H4 (cell line): ENCODE data around the gene POLDIP3. TPM values are rescaled to one million over a fixed set of nuclear protein-coding genes. Genes with fewer than 3 reads are reported as not detected.

Source experiments
- DNase-seq: peaks from one replicate; pipeline ENCODE4 v3.0.0-alpha.2; 2015; ENCODE audit warnings: low spot score
- total RNA-seq: library from RNA; depleted of rRNA; stranded (reverse); fragments of >200 nt; shearing (Covaris generic); gene quantifications from 2 replicates; pipeline ENCODE4 v1.2.3, GENCODE V29; 2014; rRNA removed

The POLDIP3 gene
- 20.2 and 27.8 TPM in 2 replicates for total RNA-seq

GRCh38 chr22:42614312-42615091 lies at the start of gene POLDIP3:
Gene POLDIP3, minus strand, starts transcription at chr22:42614883. Its CDS starts 26 bp downstream, at chr22:42614857.
- peak; percentile 96 for DNase-seq

DNA sequence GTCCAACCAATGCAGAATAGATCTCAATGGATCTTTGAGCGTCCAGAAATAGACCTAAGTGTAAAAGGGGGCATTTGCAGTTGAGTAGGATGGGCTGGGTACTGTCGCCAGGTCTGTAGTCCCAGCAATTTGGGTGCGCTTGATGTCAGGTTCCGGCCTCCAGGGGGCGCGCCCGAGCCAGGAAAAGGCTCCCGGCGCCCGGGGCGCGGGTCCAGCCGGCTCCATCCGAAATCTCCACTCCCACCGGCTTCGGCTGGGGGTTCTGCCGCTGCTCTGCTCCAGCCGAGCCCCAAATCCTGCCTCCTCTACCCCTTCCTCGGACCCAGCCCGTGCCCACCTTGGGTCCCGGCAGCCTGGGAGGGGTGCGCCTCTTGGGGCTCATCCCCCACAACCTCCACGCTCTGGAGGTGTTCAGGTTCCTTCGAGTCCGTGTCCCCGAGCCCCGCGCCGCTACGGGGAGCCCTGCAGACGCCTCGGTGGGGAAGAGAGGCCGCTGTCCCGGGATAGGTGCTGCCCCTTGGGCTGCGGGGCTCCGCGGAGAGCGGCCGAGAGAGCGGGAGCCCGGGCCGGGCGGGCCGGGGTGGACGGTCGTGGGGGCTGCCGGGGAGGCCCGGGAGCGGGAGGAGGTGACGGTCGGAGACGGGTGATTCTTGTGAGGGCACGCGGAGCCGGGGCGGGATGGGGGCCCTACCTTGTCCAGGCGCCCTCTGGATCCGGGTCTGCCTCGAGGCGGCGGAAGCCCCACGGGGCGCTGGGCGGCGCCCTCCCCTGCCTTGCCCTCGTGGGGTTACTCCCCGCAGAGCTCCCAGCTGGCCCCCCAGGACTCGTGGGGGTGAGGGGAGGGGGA lies 47.5 kb upstream of the POLDIP3 start:
- DNase-seq = peak; percentile 39

DNA sequence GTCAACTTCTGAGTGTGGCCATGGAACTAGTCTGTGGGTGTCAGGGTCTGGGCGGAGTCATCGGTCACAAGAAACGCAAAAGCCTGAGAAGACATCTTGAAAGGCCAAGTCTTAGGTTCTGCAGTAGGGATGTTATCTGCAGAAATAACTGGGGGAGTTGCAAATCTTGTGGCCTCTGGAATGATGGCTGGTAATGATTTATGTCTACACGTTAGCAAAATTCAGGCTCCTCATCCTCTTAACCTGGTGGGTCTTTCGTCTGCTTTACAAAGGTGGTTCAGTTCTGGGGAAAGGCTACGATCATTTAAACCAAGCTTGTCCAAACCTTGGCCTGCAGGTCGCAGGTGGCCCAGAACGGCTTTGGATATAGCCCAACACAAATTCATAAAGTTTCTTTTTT lies 41.9 kb upstream of the POLDIP3 start:
- no peak for DNase-seq

DNA sequence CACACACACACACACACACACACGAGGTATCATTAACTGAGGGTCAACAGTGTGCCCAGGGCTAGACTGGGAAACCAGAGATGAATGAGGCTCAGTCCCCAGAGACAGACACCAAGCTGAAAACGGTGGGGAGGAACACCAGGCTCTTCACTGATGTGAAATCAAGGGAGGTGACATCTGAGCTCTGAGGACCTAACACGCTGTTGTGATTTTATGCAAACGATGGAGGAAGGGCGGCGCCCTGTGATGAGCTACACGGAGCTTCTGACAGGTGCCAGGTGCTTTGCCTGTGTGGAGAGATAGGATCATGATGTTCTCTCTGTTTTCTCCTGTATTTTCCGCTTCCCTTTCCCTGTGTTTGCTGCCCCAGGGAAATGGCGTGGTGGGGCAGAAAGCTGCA lies 41.0 kb upstream of the POLDIP3 start:
- DNase-seq = no peak

- no peak for DNase-seq
These were observed 39.9 kb upstream of the POLDIP3 start for GRCh38 chr22:42654436-42655073.

GRCh38 chr22:42653999-42654398 lies 39.3 kb upstream of the POLDIP3 start:
- DNase-seq = no peak

DNA sequence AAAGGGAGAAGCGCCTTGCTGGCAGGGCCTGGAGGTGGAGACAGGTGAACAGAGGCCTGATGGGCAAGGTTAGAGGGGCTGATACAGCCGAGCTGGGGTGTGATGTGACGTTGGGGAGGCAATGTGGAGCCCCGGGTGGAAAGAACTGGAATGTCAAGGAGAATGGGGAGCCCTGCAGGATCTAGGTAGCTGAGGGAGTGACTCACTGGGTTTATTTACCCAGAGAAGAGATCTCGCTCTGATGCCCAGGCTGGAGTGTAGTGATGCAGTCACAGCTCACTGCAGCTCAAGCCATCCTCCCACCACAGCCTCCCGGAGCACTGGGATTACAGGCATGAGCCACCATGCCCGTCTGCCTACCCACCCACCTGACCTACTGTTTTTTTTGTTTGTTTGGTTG lies 36.5 kb upstream of the POLDIP3 start:
- DNase-seq = peak; percentile 31

DNA sequence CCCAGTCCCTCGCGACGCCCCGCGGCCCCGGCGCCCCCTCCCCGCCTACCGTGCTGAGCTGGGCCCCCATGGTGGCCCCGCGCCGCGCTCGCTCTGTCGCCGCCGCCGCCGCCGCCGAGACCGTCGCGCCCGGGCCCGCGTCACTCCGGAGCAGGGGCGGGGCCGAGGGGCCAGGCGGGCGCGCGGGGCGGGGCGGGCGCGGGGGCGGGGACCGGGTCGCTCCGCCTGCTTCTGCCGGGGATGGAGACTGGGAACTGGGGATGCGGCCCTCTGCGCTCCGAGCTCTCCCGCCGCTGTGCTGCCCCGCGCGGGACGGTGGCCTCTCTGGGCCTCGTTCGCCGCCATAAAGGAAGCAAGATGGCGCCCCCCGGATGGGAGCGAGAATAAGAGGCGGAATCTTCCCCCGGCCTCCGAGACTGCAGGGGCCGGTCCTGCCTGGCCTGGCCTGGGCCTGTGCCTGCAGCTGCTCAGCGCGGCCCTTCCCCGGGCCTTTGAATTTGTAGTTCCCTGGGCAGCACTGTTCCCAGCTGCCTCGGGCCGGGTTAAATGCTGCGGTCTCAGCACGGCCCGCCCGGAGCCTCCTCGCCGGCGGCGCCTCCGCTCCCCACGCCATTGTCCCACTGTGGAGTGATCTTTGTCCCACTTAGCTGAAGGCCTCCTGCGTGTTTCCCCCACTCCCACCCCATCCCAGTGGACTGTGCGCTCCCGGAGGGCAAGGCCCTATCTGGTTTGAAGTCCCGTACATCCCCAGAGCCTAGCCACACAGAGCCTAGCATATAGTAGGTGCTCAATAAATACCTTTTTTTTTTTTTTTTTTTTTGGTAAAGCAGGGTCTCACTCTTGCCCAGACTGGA lies 34.8 kb upstream of the POLDIP3 start, which contains the start of gene CYB5R3:
TSS of gene CYB5R3 (minus strand) at position 147 of the 854 bp plus-strand sequence. CDS start at position 70, 77 bp downstream.
- DNase-seq = peak; percentile 77

- no peak for DNase-seq
These were observed 33.9 kb upstream of the POLDIP3 start for GRCh38 chr22:42648368-42649245.

DNA sequence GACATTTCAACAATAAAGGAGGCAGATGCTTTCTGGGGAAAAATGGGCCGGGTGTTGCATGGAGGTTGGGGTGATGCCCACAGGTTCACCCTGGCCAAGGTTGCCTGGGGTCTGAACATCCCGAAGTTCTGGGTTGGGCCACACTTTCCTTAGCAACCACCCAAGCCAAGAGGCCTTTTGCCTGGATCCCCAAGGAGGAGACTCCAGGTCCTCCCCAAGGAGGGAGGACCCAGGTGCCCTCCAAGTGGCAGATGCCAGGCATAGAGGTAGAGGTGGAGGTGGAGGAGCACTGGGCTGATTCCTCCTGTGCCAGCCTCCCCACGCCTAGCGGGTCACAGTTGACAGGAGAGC lies 33.3 kb upstream of the POLDIP3 start:
- DNase-seq = no peak

DNA sequence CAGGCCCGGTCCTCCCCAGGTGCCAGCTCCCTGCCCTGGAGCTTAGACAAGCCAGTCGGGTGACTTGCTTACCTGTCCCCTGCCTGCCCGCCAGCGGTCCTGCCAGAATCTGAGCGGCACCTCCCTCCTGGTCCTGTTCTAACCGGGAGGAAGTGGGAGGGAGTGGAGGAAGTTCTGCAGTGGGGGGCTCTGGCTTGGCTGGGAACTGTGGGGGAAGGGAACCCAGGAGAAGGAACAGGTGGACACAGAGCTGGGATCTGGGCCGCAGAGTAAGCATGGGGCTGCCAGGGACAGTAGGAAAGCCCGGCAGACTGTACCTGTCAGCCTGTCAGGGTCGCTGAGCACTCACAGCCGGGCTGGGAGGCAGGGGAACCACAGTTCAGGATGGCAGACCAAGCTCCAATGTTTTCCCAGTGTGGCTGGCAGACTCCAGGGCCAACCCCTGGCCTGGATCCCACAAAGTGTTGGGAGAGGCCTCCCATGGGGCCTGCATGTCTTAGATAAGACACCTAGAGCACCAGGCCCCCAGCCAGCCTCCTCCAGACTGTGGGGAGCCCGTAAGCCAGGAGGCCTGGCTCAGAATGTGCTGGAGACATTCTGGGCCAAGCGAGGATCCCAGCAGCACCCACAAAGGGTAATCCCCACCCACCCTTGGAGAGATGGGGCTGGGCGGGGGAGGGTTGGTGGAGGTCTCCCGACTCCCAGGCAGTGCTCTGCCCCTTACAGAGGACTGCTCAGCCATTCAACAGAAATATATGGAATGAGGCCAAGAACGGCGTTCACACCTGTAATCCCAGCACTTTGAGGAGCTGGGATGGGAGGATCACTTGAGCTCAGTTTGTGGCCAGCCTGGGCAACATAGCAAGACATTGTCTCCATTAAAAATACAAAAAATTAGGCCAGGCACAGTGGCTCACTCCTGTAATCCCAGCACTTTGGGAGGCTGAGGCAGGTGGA lies 32.2 kb upstream of the POLDIP3 start:
- no peak for DNase-seq

GRCh38 chr22:42645938-42646568 lies 31.4 kb upstream of the POLDIP3 start:
- DNase-seq = no peak

- no peak for DNase-seq
These were observed 30.8 kb upstream of the POLDIP3 start for GRCh38 chr22:42645341-42645937.

DNA sequence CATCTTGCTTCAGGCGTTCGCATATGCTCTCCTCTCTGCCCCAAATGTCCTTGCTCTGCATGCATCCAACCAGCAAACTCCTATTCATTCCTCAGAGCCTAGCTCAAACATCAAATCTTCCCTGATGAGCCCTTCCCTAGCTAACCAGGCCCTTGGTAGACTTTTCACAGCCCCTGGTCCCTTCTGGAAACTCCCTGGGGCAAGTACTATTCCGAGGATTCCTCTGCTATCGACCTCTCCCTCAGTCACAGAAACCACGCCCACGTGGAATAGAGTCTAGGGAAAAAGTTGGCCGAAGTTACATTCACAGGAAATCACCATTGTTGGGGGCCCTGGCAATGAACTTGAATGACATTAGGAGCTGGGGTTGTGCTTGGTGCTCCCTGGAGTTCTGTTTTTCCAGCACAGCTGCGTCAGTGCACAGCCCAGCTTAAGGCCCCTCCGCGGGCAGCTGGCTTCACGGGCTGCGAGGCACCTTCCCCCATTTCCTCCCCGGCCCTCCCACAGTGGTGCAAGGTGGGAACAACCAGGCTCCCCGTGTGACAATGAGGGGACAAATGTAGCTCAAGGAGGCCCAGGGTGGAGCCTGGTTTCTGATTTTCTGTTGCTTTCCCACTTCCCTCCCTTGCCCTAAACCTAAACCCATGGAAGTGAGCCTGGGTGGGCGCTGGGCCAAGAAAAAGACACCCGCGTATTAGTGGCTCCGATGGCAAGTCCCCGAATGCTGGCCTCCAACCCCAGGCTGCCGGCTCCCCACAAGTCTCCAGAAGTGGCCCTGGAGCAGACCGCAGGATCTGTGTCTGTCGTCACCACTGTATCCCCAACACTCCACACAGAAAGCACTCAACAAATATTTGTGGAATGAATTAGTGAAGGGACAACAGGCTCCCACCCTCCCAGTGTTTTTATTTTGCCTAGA lies 30.0 kb upstream of the POLDIP3 start:
- no peak for DNase-seq

DNA sequence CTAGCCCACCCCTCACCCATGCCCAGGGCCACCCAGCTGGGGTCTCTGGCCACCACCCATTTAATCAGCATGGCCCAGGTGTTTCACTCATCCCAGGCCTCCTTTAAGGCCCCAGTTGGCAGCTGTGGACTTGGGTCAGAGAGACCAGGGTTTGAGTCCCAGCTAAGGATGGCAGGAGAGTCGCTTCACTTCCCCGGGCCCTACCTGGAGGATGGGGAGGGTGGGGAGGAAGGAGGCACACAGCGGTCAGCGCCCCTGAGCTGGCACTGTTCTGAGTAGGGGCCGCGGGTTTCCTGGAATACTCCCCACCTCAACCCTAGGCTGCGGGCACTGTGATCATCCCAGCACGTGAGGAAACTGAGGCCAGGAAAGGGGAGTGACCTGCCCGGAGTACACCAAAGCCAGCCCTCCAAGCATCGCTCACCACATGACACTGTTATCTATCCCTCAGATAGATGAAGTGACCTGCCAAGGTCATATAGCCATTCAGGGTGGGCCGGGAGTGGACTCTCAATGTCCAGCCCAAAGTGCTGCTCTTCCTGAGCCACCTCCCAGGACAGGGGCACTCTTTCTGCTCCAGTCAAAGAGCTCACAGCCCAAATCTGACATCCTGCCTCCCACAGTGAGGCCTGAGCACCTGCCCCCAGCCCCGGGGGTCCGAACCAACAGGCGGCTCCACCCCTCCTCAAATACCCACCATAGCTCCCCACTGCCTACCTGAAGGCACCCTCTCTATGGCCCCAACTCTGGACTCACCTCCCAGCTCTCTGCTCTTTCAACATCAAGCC lies 29.1 kb upstream of the POLDIP3 start:
- no peak for DNase-seq
